HL-60/S4 treated with phorbol 12-myristate 13-acetate at 8.2 ng/mL for 4 days and 3 days (cell line): Measurements from ENCODE around the gene RIOK3.
"Not testable (repeated sequence)": the region's sequence is repeated elsewhere in the genome, so short reads cannot be mapped to it uniquely, and the experiment has no call there.

ENCODE experiments used
- in situ Hi-C: fragments of 300-500 bp; cut with MboI; formaldehyde crosslinking; loops from 2 replicates; pipeline ENCODE4 v1.15.0; 2022; ENCODE audit warnings: low sequenced_read_pairs

The RIOK3 gene, protein sequence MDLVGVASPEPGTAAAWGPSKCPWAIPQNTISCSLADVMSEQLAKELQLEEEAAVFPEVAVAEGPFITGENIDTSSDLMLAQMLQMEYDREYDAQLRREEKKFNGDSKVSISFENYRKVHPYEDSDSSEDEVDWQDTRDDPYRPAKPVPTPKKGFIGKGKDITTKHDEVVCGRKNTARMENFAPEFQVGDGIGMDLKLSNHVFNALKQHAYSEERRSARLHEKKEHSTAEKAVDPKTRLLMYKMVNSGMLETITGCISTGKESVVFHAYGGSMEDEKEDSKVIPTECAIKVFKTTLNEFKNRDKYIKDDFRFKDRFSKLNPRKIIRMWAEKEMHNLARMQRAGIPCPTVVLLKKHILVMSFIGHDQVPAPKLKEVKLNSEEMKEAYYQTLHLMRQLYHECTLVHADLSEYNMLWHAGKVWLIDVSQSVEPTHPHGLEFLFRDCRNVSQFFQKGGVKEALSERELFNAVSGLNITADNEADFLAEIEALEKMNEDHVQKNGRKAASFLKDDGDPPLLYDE

DNA sequence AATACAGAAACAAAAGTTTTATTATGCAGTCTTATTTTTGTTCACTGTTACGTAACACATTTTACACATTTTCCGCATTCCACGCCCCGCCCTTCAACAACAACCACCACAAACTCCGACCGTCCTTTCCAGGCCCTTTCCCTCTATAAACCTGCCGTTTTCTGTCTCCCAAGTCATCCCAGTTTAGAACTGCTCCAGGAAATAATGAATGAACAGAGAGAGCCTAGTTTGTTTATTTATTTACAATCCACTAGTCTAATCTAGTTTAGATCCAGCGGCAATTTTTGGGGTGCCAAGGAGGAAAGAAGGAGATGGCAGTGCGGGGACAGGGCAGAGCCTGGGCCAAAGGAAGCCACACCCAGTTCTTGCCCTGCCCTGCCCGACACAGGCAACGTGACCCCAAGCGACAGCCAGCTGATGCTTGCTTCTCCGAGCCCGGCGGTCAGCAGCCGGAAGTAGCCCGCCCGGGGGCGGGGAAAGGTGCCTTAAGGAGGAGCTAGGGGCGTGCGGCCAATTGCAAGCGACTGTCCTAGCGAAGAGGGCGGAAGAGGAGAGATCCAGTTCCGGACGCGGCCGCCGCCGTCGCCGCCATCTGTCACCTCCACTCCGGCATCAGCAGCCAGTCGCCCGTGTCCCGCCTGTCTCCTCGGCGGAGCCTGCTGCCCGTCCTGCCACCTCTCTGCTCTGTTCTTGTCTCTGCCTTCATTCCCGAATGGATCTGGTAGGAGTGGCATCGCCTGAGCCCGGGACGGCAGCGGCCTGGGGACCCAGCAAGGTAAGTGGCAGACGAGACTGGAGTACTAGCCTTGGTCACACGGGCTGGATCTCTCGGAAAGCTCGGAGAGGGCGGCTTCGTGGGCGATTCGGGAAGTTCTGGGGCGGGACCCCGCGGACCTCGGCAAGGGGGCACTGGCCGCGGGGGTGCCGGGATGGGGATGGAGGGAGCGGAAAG, at the start of gene RIOK3:
Gene RIOK3 (plus strand): TSS at position 560 of the 952 bp plus-strand sequence. CDS start 153 bp downstream, at position 713.
- in situ Hi-C loops: no loop called here

DNA sequence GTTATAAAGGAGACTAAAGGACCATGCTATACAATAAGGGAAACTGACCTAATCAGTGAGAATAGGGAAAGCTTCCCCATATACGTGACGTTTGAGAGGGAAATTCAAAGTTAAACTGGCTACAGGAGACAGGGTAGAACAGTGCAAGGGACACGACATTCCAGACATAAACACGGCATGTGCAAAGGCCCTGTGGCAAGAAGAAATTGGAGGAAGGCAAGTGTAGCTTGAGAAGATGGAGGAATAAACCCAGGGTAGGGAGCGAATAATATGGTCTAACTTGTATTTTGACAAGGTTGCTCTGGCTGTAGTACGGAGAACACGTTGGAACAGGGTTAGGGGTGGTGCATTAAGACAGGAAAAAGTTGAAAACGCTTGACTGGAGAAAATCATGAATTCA, 49.8 kb upstream of the RIOK3 start:
- in situ Hi-C loops: loop anchor here (25.0 kb wide), 1 partner anchor 591 kb away; no protein-coding TSS in a partner anchor

DNA sequence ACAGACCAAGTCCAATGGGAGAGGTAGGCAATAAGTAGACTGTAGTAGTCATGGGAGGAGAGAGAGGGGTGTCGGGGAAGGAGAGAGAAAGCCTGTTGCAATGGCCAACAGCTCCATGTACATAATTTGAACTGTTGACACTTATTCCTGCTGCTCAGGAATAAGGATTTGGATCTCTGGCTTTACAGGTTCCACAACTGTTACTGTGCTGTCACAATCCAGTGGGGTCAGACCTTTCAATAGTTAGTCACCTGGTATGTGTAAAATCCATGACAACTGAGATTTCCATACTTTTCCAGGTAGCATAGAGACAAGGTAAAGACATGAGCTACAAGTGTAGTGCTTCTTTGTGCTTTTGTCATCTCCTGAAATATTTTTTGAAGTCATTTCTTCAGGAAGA, 47.5 kb upstream of the RIOK3 start:
- in situ Hi-C loops: loop anchor here (25.0 kb wide), 1 partner anchor 593 kb away; no protein-coding TSS in a partner anchor

DNA sequence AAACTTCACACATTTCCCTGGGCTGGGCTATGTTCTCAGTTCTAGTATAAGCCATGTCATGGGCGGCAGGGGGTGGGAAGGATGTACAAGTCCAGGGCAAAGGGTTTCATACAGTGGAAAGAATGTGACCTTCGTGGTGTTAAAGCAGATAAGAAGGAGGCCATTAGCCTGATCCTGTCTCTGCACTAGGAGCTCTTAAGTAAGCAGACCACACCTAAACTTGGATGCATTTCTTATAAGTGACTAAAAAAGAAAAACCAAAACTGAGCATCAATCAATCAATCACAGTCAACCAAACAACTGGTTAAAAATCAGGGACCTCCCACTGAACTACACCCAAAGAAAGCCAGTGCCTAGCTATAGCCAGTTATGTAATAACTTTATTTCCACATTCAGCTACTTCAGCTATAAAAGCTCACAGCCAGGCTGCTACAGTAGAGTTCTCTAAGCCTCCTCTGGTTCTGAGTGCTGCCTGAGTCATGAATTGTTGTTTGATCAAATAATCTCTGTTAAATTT, 46.8 kb upstream of the RIOK3 start:
- in situ Hi-C loops: loop anchor here (25.0 kb wide), 1 partner anchor 594 kb away; no protein-coding TSS in a partner anchor

DNA sequence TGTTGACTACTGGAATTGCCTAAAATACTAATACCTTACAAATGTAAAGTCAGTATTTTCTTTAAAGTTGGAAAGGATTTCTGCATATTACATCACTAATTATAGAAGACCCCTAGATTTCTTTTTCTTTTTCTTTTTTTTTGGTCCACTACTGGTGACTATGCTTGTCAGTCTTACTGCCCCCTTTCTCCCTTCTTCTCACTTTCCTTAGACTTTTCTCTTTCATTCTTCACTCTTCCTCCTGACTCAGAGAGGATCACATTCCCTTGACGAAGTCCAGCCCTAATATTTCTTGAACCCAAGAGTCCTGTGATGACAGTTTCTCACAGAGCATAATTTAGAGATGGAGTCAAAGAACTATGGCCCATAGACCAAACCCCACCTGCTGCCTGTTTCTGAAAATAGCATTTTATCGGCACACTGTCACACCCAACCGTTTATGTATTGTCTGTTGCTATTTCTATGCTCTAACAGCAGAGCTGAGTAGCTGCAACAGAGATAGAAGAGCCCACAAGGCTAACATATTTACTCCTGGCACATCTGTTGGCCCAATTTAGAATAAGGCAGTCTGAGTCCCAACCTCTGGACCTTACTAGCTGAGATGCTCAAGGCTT, 40.6 kb upstream of the RIOK3 start:
- in situ Hi-C loops: loop anchor here (25.0 kb wide), 1 partner anchor 600 kb away; no protein-coding TSS in a partner anchor

DNA sequence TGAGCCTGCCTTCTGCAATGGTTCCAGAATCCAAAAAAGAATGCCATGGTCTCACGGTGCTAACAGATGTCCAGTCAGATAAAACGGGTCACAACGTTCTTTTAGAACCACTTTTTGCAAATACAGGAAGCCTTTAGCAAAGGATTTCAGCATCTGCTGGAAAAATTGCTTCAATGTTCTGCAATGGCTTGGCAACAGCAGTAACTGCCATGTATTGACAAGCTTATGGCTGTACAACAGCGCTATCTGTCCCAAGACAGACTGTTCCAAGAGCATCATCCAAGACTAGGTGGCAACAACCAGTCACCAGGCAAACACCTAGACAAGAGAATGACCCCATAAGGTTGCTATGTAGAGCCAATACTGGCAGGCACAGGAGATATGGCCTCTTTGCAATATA, 37.6 kb upstream of the RIOK3 start:
- in situ Hi-C loops: loop anchor here (25.0 kb wide), 1 partner anchor 603 kb away; no protein-coding TSS in a partner anchor

DNA sequence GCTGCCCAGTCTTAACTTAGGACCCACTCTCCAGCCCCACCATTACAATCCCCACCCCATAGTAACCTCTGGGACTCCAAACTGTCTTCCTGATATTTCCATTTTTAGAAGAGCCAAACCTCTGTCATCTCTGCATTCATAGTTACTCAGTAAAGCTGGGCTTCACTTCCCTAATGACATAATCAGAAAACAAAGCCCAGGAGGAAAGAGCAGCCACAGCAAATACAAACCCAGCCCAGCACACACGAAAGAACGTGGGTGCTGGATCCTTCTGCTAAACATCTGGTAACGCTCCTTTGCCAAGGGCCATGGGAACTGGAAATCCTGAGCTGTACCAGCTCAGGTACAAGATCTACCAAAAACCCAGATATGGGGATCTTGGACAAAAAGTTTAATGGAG, 36.8 kb upstream of the RIOK3 start:
- in situ Hi-C loops: loop anchor here (25.0 kb wide), 1 partner anchor 604 kb away; no protein-coding TSS in a partner anchor

DNA sequence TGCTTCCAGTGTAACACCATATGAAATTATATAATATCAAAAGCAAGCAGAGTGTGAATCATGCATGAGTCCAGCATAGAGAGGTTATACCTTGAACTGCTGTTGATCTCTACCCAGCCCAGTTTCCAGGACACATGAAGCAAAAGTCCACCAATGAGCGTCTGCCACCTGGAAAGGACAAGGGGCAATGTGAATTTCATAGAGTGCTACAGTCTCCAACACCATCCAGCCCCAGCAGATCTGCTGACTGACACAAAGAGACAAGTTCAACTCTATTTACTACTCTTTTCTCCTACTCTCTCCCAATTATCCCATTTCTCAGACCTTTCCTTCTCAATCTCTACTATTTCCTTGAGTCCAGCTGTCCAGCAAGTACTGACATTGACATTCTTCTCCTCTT, 31.8 kb upstream of the RIOK3 start:
- in situ Hi-C loops: loop anchor here (25.0 kb wide), 1 partner anchor 609 kb away; no protein-coding TSS in a partner anchor

DNA sequence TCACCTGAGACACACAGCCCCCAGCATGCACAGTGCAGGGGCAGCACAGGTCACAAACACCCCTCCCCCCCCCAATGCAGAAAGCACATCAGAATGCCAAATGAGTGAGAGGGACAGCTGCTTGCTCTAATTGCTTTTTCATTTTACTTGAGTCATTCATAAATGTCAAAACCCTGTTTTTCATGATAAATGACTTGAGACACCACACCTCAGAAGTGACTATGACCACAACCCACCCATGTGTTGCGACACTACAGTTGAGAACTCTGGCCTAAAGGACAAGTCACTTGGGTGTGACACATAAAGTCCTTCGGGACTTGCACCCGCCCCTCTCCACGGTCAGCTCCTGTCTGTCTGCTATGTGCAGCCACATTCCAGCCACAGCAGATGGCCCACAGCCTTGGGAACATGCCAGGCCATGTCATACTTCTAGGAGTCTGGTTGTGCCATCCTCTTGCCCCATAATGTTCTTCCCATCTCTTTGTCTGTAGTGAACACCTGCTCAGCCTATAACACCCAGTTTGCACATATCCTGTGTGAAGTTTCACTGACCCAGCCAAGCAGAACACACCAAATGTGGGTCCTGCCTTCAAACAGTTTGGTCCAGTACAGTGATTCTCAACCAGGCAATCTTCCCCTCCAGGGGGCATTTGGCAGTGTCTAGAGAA, 30.2 kb upstream of the RIOK3 start:
- in situ Hi-C loops: loop anchor here (25.0 kb wide), 1 partner anchor 611 kb away; no protein-coding TSS in a partner anchor

DNA sequence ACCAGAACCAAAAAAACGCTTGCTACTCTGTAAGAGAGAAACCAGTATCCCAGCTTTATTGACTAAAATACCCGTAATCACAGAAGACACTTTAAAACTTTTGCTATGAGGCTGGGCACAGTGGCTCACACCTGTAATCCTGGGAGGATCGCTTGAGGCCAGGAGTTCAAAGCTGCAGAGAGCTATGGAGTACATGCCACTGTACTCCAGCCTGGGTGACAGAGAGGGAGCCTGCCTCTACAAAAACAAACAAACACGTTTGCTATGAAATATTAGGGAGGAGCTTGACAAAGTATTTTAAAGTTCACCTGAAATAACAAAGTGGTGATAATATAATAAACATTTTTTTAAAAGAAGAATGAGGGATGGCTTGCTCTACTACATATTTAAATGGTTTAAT, 28.5 kb upstream of the RIOK3 start:
- in situ Hi-C loops: loop anchor here (25.0 kb wide), 1 partner anchor 612 kb away; no protein-coding TSS in a partner anchor

DNA sequence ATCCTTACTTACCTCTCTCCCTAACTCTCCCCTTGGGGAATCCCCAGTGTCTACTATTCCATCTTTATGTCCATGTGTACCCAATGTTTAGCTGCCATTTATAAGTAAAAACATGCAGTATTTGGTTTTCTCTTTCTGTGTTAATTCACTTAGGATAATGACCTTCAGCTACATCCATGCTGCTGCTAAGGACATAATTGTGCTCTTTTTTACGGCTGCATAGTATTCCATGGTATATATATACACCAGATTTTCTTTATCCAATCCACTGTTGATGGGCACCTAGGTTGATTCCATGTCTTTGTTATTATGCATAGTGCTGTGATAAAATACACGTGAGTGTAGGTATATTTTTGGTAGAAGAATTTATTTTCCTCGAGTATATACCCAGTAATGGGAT, 24.3 kb upstream of the RIOK3 start:
- in situ Hi-C loops: no loop called here

DNA sequence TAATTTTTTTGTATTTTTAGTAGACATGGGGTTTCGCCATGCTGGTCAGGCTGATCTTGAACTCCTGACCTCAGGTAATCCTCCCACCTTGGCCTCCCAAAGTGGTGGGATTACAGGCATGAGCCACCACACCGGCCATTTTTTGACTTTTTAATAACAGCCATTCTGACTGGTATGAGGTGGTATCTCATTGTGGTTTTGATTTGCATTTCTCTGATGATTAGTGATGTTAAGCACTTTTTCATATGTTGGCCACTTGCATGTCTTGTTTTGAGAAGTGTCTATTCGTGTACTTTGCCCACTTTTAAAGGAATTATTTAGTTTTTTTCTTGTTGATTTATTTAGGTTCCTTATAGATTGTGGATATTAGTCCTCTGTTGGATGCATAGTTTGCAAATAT, 23.5 kb upstream of the RIOK3 start:
- in situ Hi-C loops: not testable (repeated sequence)

DNA sequence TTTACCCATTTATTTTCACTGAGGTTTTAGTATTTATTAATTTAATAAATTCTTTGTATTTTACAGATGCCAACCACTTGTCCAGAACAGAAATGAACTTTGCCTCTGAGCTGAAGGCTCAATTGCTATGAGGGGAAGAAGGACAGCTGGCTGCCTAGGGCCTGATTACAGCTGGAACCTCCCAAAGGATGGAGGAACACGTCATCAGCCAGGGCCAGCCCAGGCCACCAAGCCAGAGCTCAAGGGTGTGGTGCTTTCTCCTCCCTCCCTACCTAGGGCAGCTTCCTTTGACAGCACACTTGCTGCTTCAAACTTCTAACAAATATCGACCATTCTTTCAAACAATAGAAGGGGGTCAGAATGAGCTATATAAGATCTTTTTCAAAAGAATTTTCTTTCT, 19.7 kb upstream of the RIOK3 start:
- in situ Hi-C loops: no loop called here

DNA sequence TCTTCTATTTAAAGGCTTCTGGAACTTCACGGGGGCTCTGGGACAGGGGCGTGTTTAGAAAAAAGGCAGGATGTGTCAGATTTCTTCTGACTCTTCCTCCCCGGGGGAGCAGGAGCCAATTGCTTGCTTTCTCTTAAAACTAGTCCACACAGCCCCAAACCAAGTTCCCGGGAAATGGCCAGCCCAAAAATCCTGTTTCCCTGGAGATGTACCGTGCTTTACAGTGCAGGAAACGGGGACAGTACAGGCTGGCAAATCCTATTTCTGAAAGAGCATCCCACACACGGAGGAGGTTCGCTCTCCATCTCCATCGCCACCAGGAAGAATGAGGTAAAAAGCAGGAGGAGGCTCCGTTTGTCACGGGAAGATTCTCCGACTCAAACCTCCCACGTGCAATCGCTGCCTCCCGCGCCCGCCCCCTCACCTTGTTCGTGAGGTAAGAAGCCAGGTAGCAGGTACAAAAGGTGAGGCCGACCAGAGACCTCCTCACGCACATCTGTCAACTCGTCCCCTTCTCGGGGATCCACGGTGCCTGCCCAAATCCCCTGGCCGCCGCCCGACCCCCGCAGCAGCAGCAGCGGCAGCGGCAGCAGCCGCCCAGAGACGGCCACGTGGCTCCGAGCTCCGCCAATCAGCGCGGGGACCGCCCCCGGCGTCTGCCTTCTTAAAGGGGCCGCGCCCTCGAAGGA, 15.6 kb upstream of the RIOK3 start:
- in situ Hi-C loops: no loop called here

DNA sequence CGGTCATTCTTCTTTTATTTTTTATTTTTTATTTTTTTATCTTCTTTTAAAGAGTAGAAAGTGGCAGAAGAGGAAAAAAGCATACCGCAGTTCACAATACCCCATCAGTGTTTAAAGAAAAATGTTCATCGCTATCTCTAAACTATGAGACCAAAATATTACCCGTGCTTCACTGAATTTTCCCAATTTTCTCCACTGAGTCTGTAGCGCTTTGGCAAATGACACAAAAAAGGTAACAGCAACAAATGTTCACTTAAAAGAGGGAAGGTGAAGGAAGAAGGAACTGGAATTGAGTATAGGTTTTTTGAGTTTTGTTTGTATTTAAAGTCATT, 15.1 kb upstream of the RIOK3 start:
- in situ Hi-C loops: no loop called here

DNA sequence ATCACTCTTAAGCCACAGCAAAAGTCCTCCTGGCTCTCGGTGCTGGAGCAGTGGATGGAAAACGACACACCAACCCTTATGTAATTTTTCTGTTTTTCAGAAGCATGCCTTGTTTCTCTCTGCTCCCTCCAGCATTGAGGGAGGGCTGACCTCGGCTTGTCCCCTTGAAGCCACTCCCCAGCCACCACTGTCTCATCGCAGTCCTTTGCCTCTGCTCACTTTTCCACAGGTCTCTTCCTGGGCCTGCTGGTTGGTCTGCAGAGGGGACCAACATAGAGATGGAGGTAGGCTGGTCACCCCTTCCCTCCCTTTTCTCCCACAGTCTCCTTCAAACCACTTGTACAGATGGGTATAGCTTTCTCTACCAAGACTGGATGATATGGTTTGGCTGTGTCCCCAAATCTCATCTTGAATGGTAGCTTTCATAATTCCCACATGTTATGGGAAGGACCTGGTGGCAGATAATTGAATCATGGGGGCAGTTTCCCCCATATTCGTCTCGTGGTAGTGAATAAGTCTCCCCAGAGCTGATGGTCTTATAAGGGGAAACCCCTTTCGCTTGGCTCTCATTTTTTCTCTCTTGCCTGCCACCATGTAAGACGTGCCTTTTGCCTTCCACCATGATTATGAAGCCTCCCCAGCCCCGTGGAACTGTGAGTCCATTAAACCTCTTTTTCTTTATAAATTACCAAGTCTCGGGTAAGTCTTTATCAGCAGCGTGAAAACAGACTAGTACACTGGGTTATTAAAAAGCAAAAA, 14.3 kb upstream of the RIOK3 start:
- in situ Hi-C loops: no loop called here

DNA sequence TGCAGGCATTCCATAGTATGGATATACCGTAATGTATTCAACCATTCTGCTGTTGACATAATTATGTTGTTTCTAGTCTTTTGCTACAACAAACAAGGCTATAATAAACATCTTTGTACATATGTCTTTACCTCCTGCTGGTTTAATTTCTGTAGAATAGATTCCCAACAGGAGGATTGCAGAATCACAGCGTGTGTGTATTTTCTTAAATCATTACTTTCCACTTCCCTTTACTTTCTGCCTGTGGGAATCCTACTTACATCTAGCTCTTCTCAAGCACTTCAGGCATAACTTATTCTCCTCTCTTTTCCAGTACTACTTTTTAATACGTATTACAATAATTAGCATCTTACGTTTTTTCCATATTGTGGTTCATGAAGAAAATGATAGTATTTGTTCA, 13.0 kb upstream of the RIOK3 start:
- in situ Hi-C loops: no loop called here

DNA sequence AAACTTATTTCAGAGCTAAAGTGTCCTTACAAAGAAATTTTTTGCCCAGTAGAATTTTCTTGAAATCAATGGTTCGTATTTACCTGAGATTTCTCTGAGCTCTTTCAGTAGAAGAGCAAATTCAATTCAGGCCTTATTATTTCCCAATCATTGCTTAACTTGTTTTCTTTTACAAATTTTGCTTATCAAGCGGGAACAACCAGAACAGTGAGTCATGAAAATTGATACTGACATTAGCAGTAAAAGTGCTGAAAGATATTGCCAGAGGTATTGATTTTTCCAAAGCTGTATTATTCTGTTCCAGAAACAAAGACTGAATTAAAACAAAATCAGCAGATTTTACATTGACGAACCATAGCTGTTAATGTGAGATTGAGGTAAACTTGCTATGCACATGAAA, 10.1 kb upstream of the RIOK3 start:
- in situ Hi-C loops: no loop called here

DNA sequence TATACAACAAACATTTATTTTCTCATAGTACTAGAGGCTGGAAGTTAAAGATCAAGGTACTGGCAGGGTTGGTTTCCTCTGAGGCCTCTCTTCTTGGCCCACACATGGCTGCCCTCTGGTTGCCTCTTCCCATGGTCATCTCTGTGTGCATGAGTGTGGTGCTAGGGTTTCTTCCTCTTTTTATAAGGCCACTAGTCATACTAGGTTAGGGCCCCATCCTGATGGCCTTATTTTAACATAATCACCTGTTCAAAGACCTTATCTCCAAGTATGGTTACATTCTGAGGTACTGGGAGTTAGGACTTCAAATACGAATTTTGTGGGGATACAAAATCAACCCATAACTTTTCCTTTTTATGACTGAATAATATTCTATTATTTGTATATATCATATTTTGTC, 4.8 kb upstream of the RIOK3 start:
- in situ Hi-C loops: no loop called here
